WTC11 (cell line): ENCODE measurements around the gene TIMM44. TPM values are rescaled to one million over a fixed set of nuclear protein-coding genes. Genes with fewer than 3 reads are reported as not detected.
A peak's percentile ranks its signal among the peaks of the same experiment; 100 is the strongest.

Experiments
- ATAC-seq: fragments of 200-7000 bp; cut with Tn5 transposase; 2 replicates; pipeline ENCODE4 v1.10.0; 2021; ENCODE audit warnings: mild to moderate bottlenecking, moderate library complexity
- CTCF ChIA-PET: fragments of 300-600 bp; sonication (Branson Sonifier 250); formaldehyde crosslinking; loops from one replicate; lab custom pipeline; 2021; ENCODE audit warnings: antibody characterized with exemption; lab: Charles Lee
- POLR2A ChIA-PET: fragments of 350-600 bp; sonication (Branson Sonifier 250); formaldehyde crosslinking; loops from one replicate; lab custom pipeline; 2021; ENCODE audit warnings: antibody characterized with exemption; lab: Charles Lee
- DNase-seq: peaks from one replicate; pipeline ENCODE4 v3.0.0; 2021; ENCODE audit warnings: low spot score
- H3K27ac Mint-ChIP-seq: 2 replicates; pipeline ENCODE4 v1.8.0; 2021; ENCODE audit warnings: mixed read lengths
- H3K27me3 Mint-ChIP-seq: 2 replicates; pipeline ENCODE4 v1.8.0; 2021; ENCODE audit warnings: low read depth, mild to moderate bottlenecking, moderate library complexity, mixed read lengths
- H3K36me3 Mint-ChIP-seq: 2 replicates; pipeline ENCODE4 v1.8.0; 2021; ENCODE audit warnings: mixed read lengths
- H3K4me1 Mint-ChIP-seq: 2 replicates; pipeline ENCODE4 v1.8.0; 2022; ENCODE audit warnings: mixed read lengths
- H3K4me3 Mint-ChIP-seq: 2 replicates; pipeline ENCODE4 v1.8.0; 2021; ENCODE audit warnings: mild to moderate bottlenecking, moderate library complexity, mixed read lengths
- H3K9me3 Mint-ChIP-seq: 2 replicates; pipeline ENCODE4 v1.8.0; 2021; ENCODE audit warnings: mixed read lengths
- ELF4 ChIP-seq: sonication (generic); formaldehyde crosslinking; IDR thresholded peaks from 2 replicates; pipeline ENCODE4 v1.8.1; 2022; ENCODE audit warnings: low read depth, mild to moderate bottlenecking, moderate library complexity, missing genetic modification reagents
- ESRRA ChIP-seq: sonication (generic); formaldehyde crosslinking; IDR thresholded peaks from 2 replicates; pipeline ENCODE4 v1.8.1; 2022; ENCODE audit warnings: mild to moderate bottlenecking, missing genetic modification reagents, borderline replicate concordance
- FOXP1 ChIP-seq: sonication (generic); formaldehyde crosslinking; IDR thresholded peaks from 2 replicates; pipeline ENCODE4 v1.8.0; 2022; ENCODE audit warnings: missing genetic modification reagents, mild to moderate bottlenecking, moderate library complexity, borderline replicate concordance
- MLX ChIP-seq: sonication (generic); formaldehyde crosslinking; IDR thresholded peaks from 2 replicates; pipeline ENCODE4 v1.8.1; 2023; ENCODE audit warnings: mild to moderate bottlenecking, missing genetic modification reagents, moderate library complexity
- NR3C1 ChIP-seq: sonication (generic); formaldehyde crosslinking; conservative IDR thresholded peaks from 2 replicates; pipeline ENCODE4 v1.8.1; 2023; ENCODE audit warnings: low read depth, mild to moderate bottlenecking, missing genetic modification reagents
- ZNF121 ChIP-seq: sonication (generic); formaldehyde crosslinking; IDR thresholded peaks from 2 replicates; pipeline ENCODE4 v1.8.0; 2023; ENCODE audit warnings: missing genetic modification reagents
- total RNA-seq: library from RNA; stranded (reverse); gene quantifications from 3 replicates; pipeline ENCODE4 v1.2.3, GENCODE V29; 2021
- TF ChIP-seq, protein P1 (sequence below): sonication (generic); formaldehyde crosslinking; IDR thresholded peaks from 2 replicates; pipeline ENCODE4 v1.8.0; 2022; ENCODE audit warnings: missing genetic modification reagents

Gene TIMM44
- total RNA-seq, 1 experiment from 2014 or later, result 129 TPM

GRCh38 chr19:7921967-7922835 lies 21.3 kb downstream of the TIMM44 start:
- Mint-ChIP-seq H3K4me1 (peaks cover 9% of the 10 kb centered on the region), H3K27ac (no peak overlapping the region), H3K36me3 (no peaks in the 10 kb centered on the region), H3K27me3 (peaks cover 28% of the 10 kb centered on the region), H3K4me3 (no peak overlapping the region), H3K9me3 (no peaks in the 10 kb centered on the region)
- ChIA-PET CTCF (interaction anchor here (0.7 to 7.2 kb wide), 11 partner anchors 8 to 80 kb away, joined by 3 to 92 read pairs (median 14); partner anchors contain the start of genes LRRC8E, MAP2K7 and TIMM44), POLR2A (interaction anchor here (0.6 to 1.3 kb wide), 4 partner anchors 47 to 339 kb away, joined by 3 to 4 read pairs (median 4); no protein-coding TSS in a partner anchor)
- ATAC-seq (no peak), DNase-seq (no peak)
- TF ChIP-seq MLX (no peak), FOXP1 (CRISPR knock-in tag) (0 out of 2 replicates have a peak, but pooled peaks have one; percentile 16)

DNA sequence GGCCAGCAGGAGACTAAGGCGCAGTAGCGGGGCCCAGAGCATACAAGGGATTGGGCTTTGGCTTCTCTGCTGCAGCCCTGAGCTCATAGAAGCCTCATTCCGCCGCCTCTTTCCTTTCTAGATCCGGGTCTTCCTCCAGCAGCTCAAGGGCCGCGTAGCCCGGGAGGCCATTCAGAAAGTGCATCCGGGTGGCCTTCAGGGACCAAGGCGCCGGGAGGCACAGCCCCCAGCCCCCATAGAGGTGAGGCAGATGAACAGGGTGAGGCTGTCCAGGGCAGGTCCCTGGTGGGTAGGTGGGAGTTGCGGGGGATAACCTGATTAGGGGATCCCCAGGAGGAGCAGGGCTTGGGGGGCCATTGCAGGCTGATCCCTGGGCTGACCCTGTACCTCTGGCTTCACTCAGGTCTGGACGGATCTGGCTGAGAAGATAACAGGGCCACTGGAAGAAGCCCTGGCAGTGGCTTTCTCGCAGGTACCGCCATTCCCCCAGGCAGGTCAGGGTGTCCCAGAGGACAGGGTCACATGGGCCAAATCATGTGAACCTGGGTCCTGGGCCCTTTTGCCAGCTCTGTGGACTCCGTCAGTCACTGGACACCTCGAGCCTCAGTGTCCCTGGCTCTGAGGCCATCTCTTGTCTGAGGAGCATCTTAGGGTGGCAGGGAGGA lies 22.0 kb downstream of the TIMM44 start:
- no peaks in the 10 kb centered on the region for H3K9me3 Mint-ChIP-seq
- POLR2A ChIA-PET, result interaction anchor here (0.6 to 2.0 kb wide), 7 partner anchors 22 to 340 kb away, joined by 3 to 6 read pairs (median 4); partner anchors contain the start of genes CERS4 and TIMM44

DNA sequence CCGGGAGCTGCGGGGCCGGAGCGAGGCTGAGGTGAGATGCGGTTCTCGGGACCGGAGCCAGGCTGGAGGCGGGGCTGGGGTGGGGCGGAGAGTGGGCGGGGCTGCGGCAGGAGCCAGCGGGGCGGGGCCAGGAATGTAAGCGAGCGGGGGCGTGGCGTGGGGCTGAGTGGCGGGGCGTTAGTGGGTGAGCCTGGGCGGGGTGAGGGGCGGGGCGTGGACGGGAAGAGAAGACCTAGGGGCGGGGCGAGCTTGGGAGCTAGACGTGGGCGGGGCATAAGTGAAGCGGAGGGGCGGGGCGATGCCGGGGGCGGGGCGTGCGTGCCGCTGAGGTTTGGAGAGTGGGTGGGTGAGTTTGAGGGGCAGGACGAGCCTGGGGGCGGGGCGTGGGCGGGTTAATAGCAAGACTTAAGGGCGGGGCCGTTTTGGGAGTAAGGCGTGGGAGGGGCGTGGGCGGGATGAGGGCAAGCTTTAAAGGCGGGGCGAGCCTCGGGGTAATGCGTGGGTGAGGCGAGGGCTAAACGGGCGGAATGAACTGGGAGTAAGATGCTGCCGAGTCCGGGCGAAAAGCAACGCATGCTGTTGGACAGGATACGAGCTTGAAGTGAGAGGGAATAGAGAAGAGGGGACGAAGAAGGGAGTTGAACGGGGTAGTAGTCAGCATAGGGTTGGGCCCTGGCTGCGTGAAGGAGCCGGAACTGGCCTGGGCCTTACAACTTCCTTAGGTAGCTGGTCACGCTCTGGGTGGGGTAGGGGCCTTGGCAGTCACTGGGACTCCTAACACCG lies 22.8 kb downstream of the TIMM44 start:
- Mint-ChIP-seq H3K27me3 (peaks cover 41% of the 10 kb centered on the region), H3K36me3 (no peaks in the 10 kb centered on the region), H3K27ac (0 out of 2 replicates have a peak overlapping the region, but pooled peaks have one; percentile 71), H3K4me1 (peaks cover 5% of the 10 kb centered on the region), H3K4me3 (peak overlapping the region; percentile 75), H3K9me3 (no peaks in the 10 kb centered on the region)
- 0 out of 2 replicates have a peak, but pooled peaks have one; percentile 1 for TF ChIP-seq NR3C1 (CRISPR knock-in tag)
- TF ChIP-seq, protein P1, sequence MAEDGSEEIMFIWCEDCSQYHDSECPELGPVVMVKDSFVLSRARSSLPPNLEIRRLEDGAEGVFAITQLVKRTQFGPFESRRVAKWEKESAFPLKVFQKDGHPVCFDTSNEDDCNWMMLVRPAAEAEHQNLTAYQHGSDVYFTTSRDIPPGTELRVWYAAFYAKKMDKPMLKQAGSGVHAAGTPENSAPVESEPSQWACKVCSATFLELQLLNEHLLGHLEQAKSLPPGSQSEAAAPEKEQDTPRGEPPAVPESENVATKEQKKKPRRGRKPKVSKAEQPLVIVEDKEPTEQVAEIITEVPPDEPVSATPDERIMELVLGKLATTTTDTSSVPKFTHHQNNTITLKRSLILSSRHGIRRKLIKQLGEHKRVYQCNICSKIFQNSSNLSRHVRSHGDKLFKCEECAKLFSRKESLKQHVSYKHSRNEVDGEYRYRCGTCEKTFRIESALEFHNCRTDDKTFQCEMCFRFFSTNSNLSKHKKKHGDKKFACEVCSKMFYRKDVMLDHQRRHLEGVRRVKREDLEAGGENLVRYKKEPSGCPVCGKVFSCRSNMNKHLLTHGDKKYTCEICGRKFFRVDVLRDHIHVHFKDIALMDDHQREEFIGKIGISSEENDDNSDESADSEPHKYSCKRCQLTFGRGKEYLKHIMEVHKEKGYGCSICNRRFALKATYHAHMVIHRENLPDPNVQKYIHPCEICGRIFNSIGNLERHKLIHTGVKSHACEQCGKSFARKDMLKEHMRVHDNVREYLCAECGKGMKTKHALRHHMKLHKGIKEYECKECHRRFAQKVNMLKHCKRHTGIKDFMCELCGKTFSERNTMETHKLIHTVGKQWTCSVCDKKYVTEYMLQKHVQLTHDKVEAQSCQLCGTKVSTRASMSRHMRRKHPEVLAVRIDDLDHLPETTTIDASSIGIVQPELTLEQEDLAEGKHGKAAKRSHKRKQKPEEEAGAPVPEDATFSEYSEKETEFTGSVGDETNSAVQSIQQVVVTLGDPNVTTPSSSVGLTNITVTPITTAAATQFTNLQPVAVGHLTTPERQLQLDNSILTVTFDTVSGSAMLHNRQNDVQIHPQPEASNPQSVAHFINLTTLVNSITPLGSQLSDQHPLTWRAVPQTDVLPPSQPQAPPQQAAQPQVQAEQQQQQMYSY (CRISPR knock-in tag), result peak; percentile 82
- TF ChIP-seq ZNF121, result no peak
- ChIA-PET CTCF (interaction anchor here (0.6 to 7.2 kb wide), 26 partner anchors 9 to 470 kb away, joined by 3 to 92 read pairs (median 8); partner anchors contain the start of genes LRRC8E, MAP2K7, RAB11B and TIMM44), POLR2A (interaction anchor here (0.9 to 2.0 kb wide), 5 partner anchors 23 to 289 kb away, joined by 3 to 6 read pairs (median 4); partner anchors contain the start of genes CERS4 and TIMM44)
- ATAC-seq, result peak; percentile 25
- peak; percentile 99 for DNase-seq

More for the DNA sequence above, 22.0 kb downstream of the TIMM44 start:
- no peak for DNase-seq
- no peak for TF ChIP-seq ELF4 (CRISPR knock-in tag)
- no peak for TF ChIP-seq ESRRA (CRISPR knock-in tag)
- TF ChIP-seq FOXP1 (CRISPR knock-in tag), result no peak
- TF ChIP-seq, protein P1 (CRISPR knock-in tag), result peak; percentile 45
- TF ChIP-seq, all 79 proteins: peak for 1
- H3K27ac Mint-ChIP-seq, result 0 out of 2 replicates have a peak overlapping the region, but pooled peaks have one; percentile 71
- H3K4me1 Mint-ChIP-seq, result peaks cover 7% of the 10 kb centered on the region
- CTCF ChIA-PET, result interaction anchor here (0.9 to 7.2 kb wide), 16 partner anchors 8 to 240 kb away, joined by 4 to 92 read pairs (median 16); partner anchors contain the start of genes LRRC8E, MAP2K7, TIMM44 and TRAPPC5
- peak overlapping the region; percentile 72 for H3K4me3 Mint-ChIP-seq
- H3K27me3 Mint-ChIP-seq, result peaks cover 35% of the 10 kb centered on the region
- ATAC-seq, result no peak
- H3K36me3 Mint-ChIP-seq, result no peaks in the 10 kb centered on the region
